B cell (primary cell): ENCODE measurements around the gene FLNA. TPM values are rescaled to one million over a fixed set of nuclear protein-coding genes. Genes with fewer than 3 reads are reported as not detected.

ENCODE experiments used
- ATAC-seq: fragments of 200-7000 bp; cut with Tn5 transposase; one replicate; pipeline ENCODE4 v1.10.0; 2021; ENCODE audit warnings: low read depth, mild to moderate bottlenecking, moderate number of reproducible peaks, moderate library complexity
- CTCF ChIA-PET: fragments of 350-600 bp; sonication (Branson Sonifier 250); formaldehyde crosslinking; loops from one replicate; lab custom pipeline; 2021; ENCODE audit warnings: antibody characterized with exemption, inconsistent platforms; lab: Charles Lee
- POLR2A ChIA-PET: fragments of 350-600 bp; sonication (Branson Sonifier 250); formaldehyde crosslinking; loops from one replicate; lab custom pipeline; 2021; ENCODE audit warnings: antibody characterized with exemption; lab: Charles Lee
- DNase-seq: peaks from one replicate; pipeline ENCODE4 v3.0.0; 2013
- H2AFZ ChIP-seq: 2 replicates; pipeline ENCODE4 v1.6.1; 2012; ENCODE audit warnings: mild to moderate bottlenecking, low read depth, low read length; ENCODE audit not compliant: insufficient read depth, poor library complexity, severe bottlenecking
- H3K27ac ChIP-seq, 2 donors: 1 replicate in 1 of 2; 2 replicates in 1 of 2; pipeline ENCODE4 v1.5.1; 2012 to 2013; ENCODE audit warnings: low read length in 2 of 2, mild to moderate bottlenecking in 2 of 2, moderate library complexity in 1 of 2
- H3K27me3 ChIP-seq, 4 experiments: fragments of 200-600 bp in 1 of 4; sonication (generic) in 1 of 4; replicated peaks in 1 of 4; 1 replicate in 2 of 4; 2 replicates in 2 of 4; pipeline versions ENCODE4 v1.6.1 to v1.7.0; 2013 to 2016; ENCODE audit warnings: low read length in 3 of 4, mild to moderate bottlenecking in 2 of 4, mixed read lengths in 1 of 4, moderate library complexity in 1 of 4; ENCODE audit not compliant: insufficient read depth in 4 of 4, control insufficient read depth in 3 of 4; ENCODE audit errors: control extremely low read depth in 1 of 4
- H3K36me3 ChIP-seq, 2 experiments: replicated peaks in 1 of 2; 1 replicate in 1 of 2; 2 replicates in 1 of 2; pipeline versions ENCODE4 v1.6.1 to v1.7.1; 2013; ENCODE audit warnings: low read length in 1 of 2; ENCODE audit not compliant: insufficient read depth in 2 of 2, control insufficient read depth in 1 of 2; ENCODE audit errors: control extremely low read depth in 1 of 2, extremely low read depth in 1 of 2
- H3K4me1 ChIP-seq, 2 donors: fragments of 200-600 bp in 1 of 2; sonication (generic) in 1 of 2; 1 replicate in 1 of 2; 2 replicates in 1 of 2; pipeline versions ENCODE4 v1.5.1 to v1.6.1; 2013 to 2017; ENCODE audit warnings: low read length in 2 of 2; ENCODE audit not compliant: control insufficient read depth in 2 of 2, insufficient read depth in 2 of 2
- H3K4me2 ChIP-seq: replicated peaks from 2 replicates; pipeline ENCODE3; 2012; ENCODE audit warnings: mild to moderate bottlenecking, low read depth, low read length; ENCODE audit not compliant: poor library complexity, severe bottlenecking
- H3K4me3 ChIP-seq, 5 experiments: fragments of 200-600 bp in 1 of 5; sonication (generic) in 1 of 5; 1 replicate in 3 of 5; 2 replicates in 2 of 5; pipeline versions ENCODE4 v1.5.1 to v1.7.0; 2011 to 2016; ENCODE audit warnings: low read length in 4 of 5, mild to moderate bottlenecking in 4 of 5, low read depth in 2 of 5, control low read depth in 1 of 5, moderate library complexity in 1 of 5; ENCODE audit not compliant: insufficient read depth in 1 of 5; ENCODE audit errors: control extremely low read depth in 1 of 5, extremely low read depth in 1 of 5
- H3K79me2 ChIP-seq: fragments of 200-600 bp; sonication (generic); one replicate; pipeline ENCODE4 v1.6.0; 2016; ENCODE audit warnings: low read length; ENCODE audit not compliant: control insufficient read depth, insufficient read depth
- H3K9ac ChIP-seq: fragments of 200-600 bp; sonication (generic); 2 replicates; pipeline ENCODE4 v1.6.1; 2017; ENCODE audit warnings: mild to moderate bottlenecking, low read length, moderate library complexity
- H3K9me3 ChIP-seq, 3 donors: one replicate each; pipeline versions ENCODE4 v1.6.1 to v1.7.1; 2013; ENCODE audit warnings: low read length in 2 of 3; ENCODE audit not compliant: control insufficient read depth in 2 of 3, insufficient read depth in 1 of 3; ENCODE audit errors: control extremely low read depth in 1 of 3
- H4K20me1 ChIP-seq: 2 replicates; pipeline ENCODE4 v1.6.0; 2012; ENCODE audit warnings: mild to moderate bottlenecking, low read length; ENCODE audit not compliant: insufficient read depth, control insufficient read depth, poor library complexity, severe bottlenecking
- H3K27ac Mint-ChIP-seq: one replicate; pipeline ENCODE4 v1.8.0; 2021; ENCODE audit warnings: mixed read lengths
- H3K27me3 Mint-ChIP-seq: one replicate; pipeline ENCODE4 v1.8.0; 2021; ENCODE audit warnings: mixed read lengths
- H3K4me1 Mint-ChIP-seq: one replicate; pipeline ENCODE4 v1.8.0; 2021; ENCODE audit warnings: mixed read lengths
- H3K4me3 Mint-ChIP-seq: one replicate; pipeline ENCODE4 v1.8.0; 2021; ENCODE audit warnings: mixed read lengths
- H3K9me3 Mint-ChIP-seq: one replicate; pipeline ENCODE4 v1.8.0; 2022; ENCODE audit warnings: mixed read lengths; ENCODE audit not compliant: insufficient read depth
- EZH2 ChIP-seq: IDR thresholded peaks from 2 replicates; pipeline ENCODE4 v1.6.1; 2012; ENCODE audit warnings: borderline replicate concordance, low read depth, mild to moderate bottlenecking, moderate library complexity, low read length; ENCODE audit not compliant: insufficient read depth, poor library complexity, severe bottlenecking
- WGBS: methylation state at CpG from one replicate; pipeline ENCODE4 v1.1.5; 2013; ENCODE audit warnings: missing lambda C conversion rate; ENCODE audit not compliant: insufficient coverage; 5-methylcytosine and 5-hydroxymethylcytosine counted together
- intact Hi-C: fragments of 100-400 bp; cut with micrococcal nuclease; formaldehyde crosslinking; loops from one replicate; pipeline ENCODE4 v1.10.0; 2022
- polyA plus RNA-seq: library from polyadenylated mRNA; depleted of rRNA; stranded (reverse); fragments of >200 nt; gene quantifications from 2 replicates; pipeline ENCODE4 v1.2.3, GENCODE V29; 2012
- total RNA-seq, 2 donors: library from RNA; stranded (reverse); fragments of 120-200 nt in 1 of 2; gene quantifications; 1 replicate in 1 of 2; 2 replicates in 1 of 2; pipeline versions ENCODE4 v1.2.3 to v1.2.4, GENCODE V29; 2013 to 2022
- TF ChIP-seq, protein P1 (sequence below): fragments of 200-600 bp; IDR thresholded peaks from one replicate; pipeline ENCODE4 v1.8.0; 2022; ENCODE audit warnings: antibody characterized with exemption, mild to moderate bottlenecking

The FLNA gene
- total and polyA plus RNA-seq, 2 donors (not counting 1 experiment from before 2014, with no cell fraction given), result 342 to 510 TPM

DNA sequence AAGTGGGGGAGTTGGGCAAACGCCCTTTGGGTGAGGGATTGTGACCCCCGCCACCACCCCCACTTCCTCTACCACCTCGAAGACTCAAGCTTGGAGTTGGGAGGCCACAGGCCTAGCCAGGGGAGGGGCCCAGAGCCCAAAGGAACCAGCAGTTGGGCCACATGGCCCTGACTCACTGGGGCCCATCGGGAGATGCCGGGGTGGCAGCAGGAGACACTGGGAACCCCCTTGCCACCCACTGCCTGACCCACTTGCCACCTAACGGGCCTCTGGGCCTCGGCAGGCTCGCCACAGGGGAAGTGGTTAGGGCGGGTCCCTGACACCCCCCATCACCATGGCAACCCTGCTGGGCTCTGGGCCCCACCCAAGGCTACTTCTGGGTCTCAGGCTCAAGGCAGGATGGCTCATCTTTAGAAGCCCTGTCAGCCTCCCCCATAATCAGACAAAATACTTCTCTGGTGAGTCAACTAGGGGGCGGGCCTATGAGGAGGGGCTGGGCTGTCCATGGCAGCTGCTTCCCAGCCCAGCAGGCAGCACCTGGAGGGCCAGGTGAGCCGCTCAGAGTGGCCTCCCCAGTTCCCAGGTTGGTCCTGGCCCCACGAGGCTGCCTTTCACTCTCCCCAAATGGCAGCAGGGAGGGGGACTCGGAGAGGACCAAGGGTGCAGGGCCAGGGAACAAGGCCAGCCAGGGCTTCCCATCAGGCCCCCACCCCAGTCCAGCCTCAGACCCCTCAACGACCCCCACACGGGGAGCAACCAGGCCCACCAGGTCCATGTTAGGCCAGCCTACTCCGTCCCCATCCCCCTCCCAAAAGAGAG, 5.6 kb downstream of the FLNA start:
- Mint-ChIP-seq H3K4me1 (peaks cover 20% of the 10 kb centered on the region), H3K9me3 (no peaks in the 10 kb centered on the region), H3K27me3 (no peaks in the 10 kb centered on the region), H3K4me3 (peak overlapping the region; percentile 80), H3K27ac (peak overlapping the region; percentile 88)
- ChIA-PET POLR2A (interaction anchor here (0.6 to 2.5 kb wide), 8 partner anchors 9 to 425 kb away, joined by 3 to 14 read pairs (median 5); partner anchors contain the start of genes EMD and RPL10), CTCF (no interaction called here)
- peak overlapping the region; percentile 73 for H3K9ac ChIP-seq
- peak overlapping the region; percentile 86 to 90 for H3K27ac ChIP-seq
- intact Hi-C loops, result no loop called here
- peak overlapping the region; percentile 11 to 81 (median 75) for H3K4me3 ChIP-seq
- H2AFZ ChIP-seq, result no peak overlapping the region
- TF ChIP-seq, protein P1, sequence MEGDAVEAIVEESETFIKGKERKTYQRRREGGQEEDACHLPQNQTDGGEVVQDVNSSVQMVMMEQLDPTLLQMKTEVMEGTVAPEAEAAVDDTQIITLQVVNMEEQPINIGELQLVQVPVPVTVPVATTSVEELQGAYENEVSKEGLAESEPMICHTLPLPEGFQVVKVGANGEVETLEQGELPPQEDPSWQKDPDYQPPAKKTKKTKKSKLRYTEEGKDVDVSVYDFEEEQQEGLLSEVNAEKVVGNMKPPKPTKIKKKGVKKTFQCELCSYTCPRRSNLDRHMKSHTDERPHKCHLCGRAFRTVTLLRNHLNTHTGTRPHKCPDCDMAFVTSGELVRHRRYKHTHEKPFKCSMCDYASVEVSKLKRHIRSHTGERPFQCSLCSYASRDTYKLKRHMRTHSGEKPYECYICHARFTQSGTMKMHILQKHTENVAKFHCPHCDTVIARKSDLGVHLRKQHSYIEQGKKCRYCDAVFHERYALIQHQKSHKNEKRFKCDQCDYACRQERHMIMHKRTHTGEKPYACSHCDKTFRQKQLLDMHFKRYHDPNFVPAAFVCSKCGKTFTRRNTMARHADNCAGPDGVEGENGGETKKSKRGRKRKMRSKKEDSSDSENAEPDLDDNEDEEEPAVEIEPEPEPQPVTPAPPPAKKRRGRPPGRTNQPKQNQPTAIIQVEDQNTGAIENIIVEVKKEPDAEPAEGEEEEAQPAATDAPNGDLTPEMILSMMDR, result no peak
- no peak for TF ChIP-seq EZH2
- H3K9me3 ChIP-seq, result no peaks in the 10 kb centered on the region
- peaks cover 54% of the 10 kb centered on the region for H3K79me2 ChIP-seq
- peak; percentile 52 for ATAC-seq
- H3K4me2 ChIP-seq, result peak overlapping the region; percentile 80
- peaks cover 27% of the 10 kb centered on the region for H4K20me1 ChIP-seq
- peak; percentile 93 for DNase-seq
- H3K4me1 ChIP-seq, result peaks cover 22 to 44% of the 10 kb centered on the region in 2 donors
- H3K27me3 ChIP-seq, result no peaks in the 10 kb centered on the region
- H3K36me3 ChIP-seq, result peaks cover 0 to 42% of the 10 kb centered on the region in 2 experiments
- WGBS, result 17% methylated on average over 2 of the region's 16 CpGs
